MM.1S (cell line): Measurements from ENCODE around the gene TRIM5.

Experiments used
- EZH2phosphoT487 ChIP-seq: fragments of 300-600 bp; sonication (generic); IDR thresholded peaks from 2 replicates; pipeline ENCODE4 v1.6.1; 2018; ENCODE audit warnings: antibody characterized with exemption, low read length
- TF ChIP-seq, protein P1 (sequence below): fragments of 300-600 bp; sonication (generic); IDR thresholded peaks from 2 replicates; pipeline ENCODE4 v1.5.1; 2016; ENCODE audit warnings: antibody characterized with exemption, low read length, mixed read lengths

DNA sequence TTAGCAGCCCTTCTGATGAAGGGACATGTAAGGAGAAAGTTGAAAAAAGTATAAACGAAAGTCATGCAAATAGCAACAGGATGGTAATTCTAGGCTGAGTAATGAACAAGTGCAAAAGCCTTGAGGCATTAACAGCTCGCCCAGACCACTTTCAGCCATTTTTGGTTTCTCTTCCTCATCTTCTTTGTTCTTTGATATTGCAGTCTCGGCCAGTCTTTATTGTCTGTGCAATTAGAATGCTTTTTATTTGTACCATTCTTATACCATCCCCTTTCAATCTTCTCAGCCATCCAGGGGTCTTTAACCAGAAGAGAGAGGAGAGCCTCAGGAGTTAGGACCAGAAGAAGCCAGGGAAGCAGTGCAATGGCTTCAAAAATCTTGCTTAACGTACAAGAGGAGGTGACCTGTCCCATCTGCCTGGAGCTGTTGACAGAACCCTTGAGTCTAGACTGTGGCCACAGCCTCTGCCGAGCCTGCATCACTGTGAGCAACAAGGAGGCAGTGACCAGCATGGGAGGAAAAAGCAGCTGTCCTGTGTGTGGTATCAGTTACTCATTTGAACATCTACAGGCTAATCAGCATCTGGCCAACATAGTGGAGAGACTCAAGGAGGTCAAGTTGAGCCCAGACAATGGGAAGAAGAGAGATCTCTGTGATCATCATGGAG lies 52.8 kb downstream of the TRIM5 start:
- TF ChIP-seq, protein P1, sequence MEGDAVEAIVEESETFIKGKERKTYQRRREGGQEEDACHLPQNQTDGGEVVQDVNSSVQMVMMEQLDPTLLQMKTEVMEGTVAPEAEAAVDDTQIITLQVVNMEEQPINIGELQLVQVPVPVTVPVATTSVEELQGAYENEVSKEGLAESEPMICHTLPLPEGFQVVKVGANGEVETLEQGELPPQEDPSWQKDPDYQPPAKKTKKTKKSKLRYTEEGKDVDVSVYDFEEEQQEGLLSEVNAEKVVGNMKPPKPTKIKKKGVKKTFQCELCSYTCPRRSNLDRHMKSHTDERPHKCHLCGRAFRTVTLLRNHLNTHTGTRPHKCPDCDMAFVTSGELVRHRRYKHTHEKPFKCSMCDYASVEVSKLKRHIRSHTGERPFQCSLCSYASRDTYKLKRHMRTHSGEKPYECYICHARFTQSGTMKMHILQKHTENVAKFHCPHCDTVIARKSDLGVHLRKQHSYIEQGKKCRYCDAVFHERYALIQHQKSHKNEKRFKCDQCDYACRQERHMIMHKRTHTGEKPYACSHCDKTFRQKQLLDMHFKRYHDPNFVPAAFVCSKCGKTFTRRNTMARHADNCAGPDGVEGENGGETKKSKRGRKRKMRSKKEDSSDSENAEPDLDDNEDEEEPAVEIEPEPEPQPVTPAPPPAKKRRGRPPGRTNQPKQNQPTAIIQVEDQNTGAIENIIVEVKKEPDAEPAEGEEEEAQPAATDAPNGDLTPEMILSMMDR, result no peak
- no peak for TF ChIP-seq EZH2phosphoT487
